NT2/D1 (cell line): ENCODE data around the gene TMEM171.

Experiments used
- YY1 ChIP-seq: IDR thresholded peaks from 2 replicates; pipeline ENCODE4 v1.6.1; 2011; ENCODE audit not compliant: insufficient read length, insufficient read depth
- ZNF274 ChIP-seq: IDR thresholded peaks from 2 replicates; pipeline ENCODE4 v1.6.1; 2011; ENCODE audit warnings: mild to moderate bottlenecking, low read depth, low read length

GRCh38 chr5:73137563-73138530, 17.5 kb downstream of the TMEM171 start:
- no peak for TF ChIP-seq YY1
- no peak for TF ChIP-seq ZNF274
